Mesothelial cell of epicardium (in vitro differentiated cells): Measurements from ENCODE around the gene PHC3. TPM values are rescaled to one million over a fixed set of nuclear protein-coding genes. Genes with fewer than 3 reads are reported as not detected.

Experiments
- DNase-seq, 2 experiments: peaks; one replicate each; pipeline ENCODE4 v3.0.0; 2021; ENCODE audit warnings: low spot score in 2 of 2; ENCODE audit not compliant: unreplicated experiment in 2 of 2
- H3K27ac Mint-ChIP-seq: 2 replicates; pipeline ENCODE4 v1.8.0; 2021; ENCODE audit warnings: mixed read lengths
- H3K27me3 Mint-ChIP-seq: 2 replicates; pipeline ENCODE4 v1.8.0; 2021; ENCODE audit warnings: low read depth, mixed read lengths
- H3K36me3 Mint-ChIP-seq: 2 replicates; pipeline ENCODE4 v1.8.0; 2021; ENCODE audit warnings: mixed read lengths
- H3K4me1 Mint-ChIP-seq: 2 replicates; pipeline ENCODE4 v1.8.0; 2021; ENCODE audit warnings: mixed read lengths
- H3K4me3 Mint-ChIP-seq: 2 replicates; pipeline ENCODE4 v1.8.0; 2021; ENCODE audit warnings: mild to moderate bottlenecking, moderate library complexity, mixed read lengths
- H3K9me3 Mint-ChIP-seq: 2 replicates; pipeline ENCODE4 v1.8.0; 2021; ENCODE audit warnings: mixed read lengths
- CTCF ChIP-seq: fragments of 200-600 bp; sonication (generic); IDR thresholded peaks from one replicate; pipeline ENCODE4 v1.5.0; 2021; ENCODE audit warnings: antibody characterized with exemption; ENCODE audit not compliant: unreplicated experiment
- total RNA-seq: library from RNA; stranded (reverse); gene quantifications from 3 replicates; pipeline ENCODE4 v1.2.1, GENCODE V29; 2021

The PHC3 gene
- total RNA-seq, 1 donor from 2014 or later = 58.1 TPM

DNA sequence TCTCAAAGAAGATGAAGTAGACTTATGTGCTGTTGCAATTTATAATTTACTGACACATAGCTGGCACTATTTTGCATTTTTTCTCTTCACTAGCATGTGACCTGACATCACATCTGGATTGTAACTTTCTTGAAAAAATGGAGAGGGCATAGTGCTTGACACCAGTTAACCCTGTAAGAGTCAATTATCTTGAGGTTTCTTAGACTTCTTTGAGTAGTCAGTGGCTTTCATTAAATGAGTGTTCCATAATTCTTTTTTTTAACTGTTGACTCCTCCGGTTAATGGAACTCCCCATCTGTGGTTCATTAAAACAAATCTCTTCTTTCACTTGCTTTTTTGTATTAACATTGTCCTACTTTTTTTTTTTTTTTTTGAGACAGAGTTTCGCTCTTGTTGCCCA lies 23.8 kb upstream of the PHC3 start:
- Mint-ChIP-seq H3K9me3 (peaks cover 3% of the 10 kb centered on the region), H3K27me3 (no peaks in the 10 kb centered on the region), H3K4me3 (no peak overlapping the region), H3K36me3 (no peaks in the 10 kb centered on the region), H3K4me1 (peaks cover 15% of the 10 kb centered on the region), H3K27ac (no peak overlapping the region)
- DNase-seq = no peak
- no peak for TF ChIP-seq CTCF

- Mint-ChIP-seq H3K27ac (no peak overlapping the region), H3K4me3 (no peak overlapping the region)
- no peak for DNase-seq
Observed at GRCh38 chr3:170204509-170204908, 23.0 kb upstream of the PHC3 start.

GRCh38 chr3:170204023-170204472 lies 22.5 kb upstream of the PHC3 start:
- no peak overlapping the region for H3K4me3 Mint-ChIP-seq
- no peaks in the 10 kb centered on the region for H3K36me3 Mint-ChIP-seq
- peak overlapping the region; percentile 13 for H3K27ac Mint-ChIP-seq
- no peak for DNase-seq
- H3K9me3 Mint-ChIP-seq = no peaks in the 10 kb centered on the region
- H3K4me1 Mint-ChIP-seq = peaks cover 15% of the 10 kb centered on the region
- TF ChIP-seq CTCF = no peak
- no peaks in the 10 kb centered on the region for H3K27me3 Mint-ChIP-seq

More at GRCh38 chr3:170204509-170204908, 23.0 kb upstream of the PHC3 start:
- no peak for TF ChIP-seq CTCF
- no peaks in the 10 kb centered on the region for H3K9me3 Mint-ChIP-seq
- peaks cover 15% of the 10 kb centered on the region for H3K4me1 Mint-ChIP-seq
- no peaks in the 10 kb centered on the region for H3K36me3 Mint-ChIP-seq
- no peaks in the 10 kb centered on the region for H3K27me3 Mint-ChIP-seq

DNA sequence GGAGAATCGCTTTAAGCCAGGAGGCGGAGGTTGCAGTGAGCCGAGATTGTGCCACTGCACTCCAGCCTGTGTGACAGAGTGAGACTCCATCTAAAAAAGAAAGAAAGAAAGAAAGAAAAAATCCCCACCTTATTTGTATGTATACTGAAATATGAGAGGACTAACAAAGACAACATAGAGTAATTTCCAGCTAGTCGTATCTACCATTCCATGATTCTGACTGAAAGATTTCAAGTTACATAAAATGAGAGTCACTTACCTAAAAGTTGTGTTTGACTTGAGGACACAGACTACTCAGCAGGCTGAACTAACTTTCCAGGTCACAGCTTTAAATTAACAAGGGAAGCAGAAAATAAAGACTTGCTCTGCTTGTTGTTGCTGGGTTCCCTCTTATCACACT lies 21.9 kb upstream of the PHC3 start:
- no peak for TF ChIP-seq CTCF
- Mint-ChIP-seq H3K36me3 (no peaks in the 10 kb centered on the region), H3K27me3 (no peaks in the 10 kb centered on the region), H3K4me3 (no peak overlapping the region), H3K4me1 (peaks cover 15% of the 10 kb centered on the region), H3K9me3 (no peaks in the 10 kb centered on the region), H3K27ac (peak overlapping the region; percentile 65)
- no peak for DNase-seq

GRCh38 chr3:170201527-170201926 lies 20.0 kb upstream of the PHC3 start:
- Mint-ChIP-seq H3K4me1 (peaks cover 15% of the 10 kb centered on the region), H3K9me3 (no peaks in the 10 kb centered on the region), H3K4me3 (no peak overlapping the region), H3K27me3 (no peaks in the 10 kb centered on the region), H3K36me3 (no peaks in the 10 kb centered on the region), H3K27ac (no peak overlapping the region)
- no peak for DNase-seq
- no peak for TF ChIP-seq CTCF

DNA sequence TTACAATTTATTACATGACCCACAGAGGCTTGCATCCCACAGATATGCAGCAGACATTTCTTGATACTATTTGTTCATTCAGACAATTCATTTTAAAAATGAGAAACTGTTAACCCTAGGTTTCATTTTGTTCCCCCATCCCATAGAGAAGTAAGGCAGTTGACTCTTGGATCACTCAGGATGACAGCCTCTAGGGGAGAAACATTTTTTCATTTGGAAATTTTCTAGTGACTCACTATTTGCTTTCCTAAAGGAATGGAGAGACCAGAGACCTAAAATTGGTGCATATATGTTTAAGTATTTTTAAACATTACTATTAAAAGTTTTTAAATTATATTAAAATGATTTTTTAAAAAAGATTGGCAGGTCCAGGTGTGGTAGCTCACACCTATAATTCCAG lies 19.5 kb upstream of the PHC3 start:
- no peak overlapping the region for H3K27ac Mint-ChIP-seq
- no peak for DNase-seq
- H3K4me1 Mint-ChIP-seq = peaks cover 15% of the 10 kb centered on the region
- no peaks in the 10 kb centered on the region for H3K9me3 Mint-ChIP-seq
- no peak for TF ChIP-seq CTCF
- no peak overlapping the region for H3K4me3 Mint-ChIP-seq
- H3K36me3 Mint-ChIP-seq = no peaks in the 10 kb centered on the region
- H3K27me3 Mint-ChIP-seq = no peaks in the 10 kb centered on the region
